ENCODE measurements around the gene OR3A3.
"Not testable (repeated sequence)": the region's sequence is repeated elsewhere in the genome, so short reads cannot be mapped to it uniquely, and the experiment has no call there.

Gene OR3A3

GRCh38 chr17:3433741-3434140 lies 22.6 kb downstream of the OR3A3 start, which contains the start of gene OR1E2:
OR1E2 (minus strand) TSS chr17:3433841; CDS start chr17:3433841, 0 bp downstream.
- no peaks in the 10 kb centered on the region for H3K9me3 Mint-ChIP-seq
- no peak within 1 kb of the TSS for H3K4me3 Mint-ChIP-seq
- no peaks in the 10 kb centered on the region for H3K4me1 Mint-ChIP-seq
- no peak for DNase-seq
- no peak within 1 kb of the TSS for H3K27ac Mint-ChIP-seq
- H3K36me3 Mint-ChIP-seq: no peaks in the 10 kb centered on the region
- CTCF ChIA-PET: no interaction called here
- H3K27me3 Mint-ChIP-seq: no peaks in the 10 kb centered on the region

- Mint-ChIP-seq H3K27ac (no peak overlapping the region), H3K27me3 (no peaks in the 10 kb centered on the region), H3K9me3 (no peaks in the 10 kb centered on the region), H3K4me3 (no peak overlapping the region), H3K36me3 (no peaks in the 10 kb centered on the region), H3K4me1 (no peaks in the 10 kb centered on the region)
- DNase-seq: no peak
- CTCF ChIA-PET: no interaction called here
These were observed 27.2 kb downstream of the OR3A3 start for GRCh38 chr17:3438368-3438767.

DNA sequence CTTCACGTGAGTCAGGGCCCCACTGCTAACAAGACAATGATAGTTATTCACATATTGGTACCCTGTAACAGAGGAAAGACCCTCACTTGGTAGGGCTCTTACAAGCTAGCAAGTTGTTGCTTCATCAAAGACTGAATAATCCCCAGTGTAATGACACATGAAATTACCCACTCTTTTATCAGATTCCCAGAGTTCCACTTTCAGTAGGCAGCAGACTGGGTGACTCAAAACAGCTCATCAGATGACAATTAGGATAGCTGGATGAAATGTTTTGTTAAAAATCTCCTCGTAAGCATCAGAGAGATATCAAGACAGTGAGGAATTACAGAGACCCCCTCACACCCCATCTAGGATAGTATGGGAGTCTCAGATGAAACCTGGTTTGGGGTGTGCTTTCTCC lies 29.3 kb downstream of the OR3A3 start:
- H3K27me3 Mint-ChIP-seq: no peaks in the 10 kb centered on the region
- no peaks in the 10 kb centered on the region for H3K9me3 Mint-ChIP-seq
- H3K4me3 Mint-ChIP-seq: no peak overlapping the region
- DNase-seq: no peak
- H3K27ac Mint-ChIP-seq: no peak overlapping the region
- no peaks in the 10 kb centered on the region for H3K36me3 Mint-ChIP-seq
- CTCF ChIA-PET: no interaction called here
- no peaks in the 10 kb centered on the region for H3K4me1 Mint-ChIP-seq

GRCh38 chr17:3447625-3448024 lies 36.5 kb downstream of the OR3A3 start:
- no peaks in the 10 kb centered on the region for H3K4me1 Mint-ChIP-seq
- H3K36me3 Mint-ChIP-seq: no peaks in the 10 kb centered on the region
- CTCF ChIA-PET: no interaction called here
- H3K27me3 Mint-ChIP-seq: peaks cover 3% of the 10 kb centered on the region
- peak; percentile 24 for DNase-seq
- H3K4me3 Mint-ChIP-seq: no peak overlapping the region
- no peak overlapping the region for H3K27ac Mint-ChIP-seq
- no peaks in the 10 kb centered on the region for H3K9me3 Mint-ChIP-seq

DNA sequence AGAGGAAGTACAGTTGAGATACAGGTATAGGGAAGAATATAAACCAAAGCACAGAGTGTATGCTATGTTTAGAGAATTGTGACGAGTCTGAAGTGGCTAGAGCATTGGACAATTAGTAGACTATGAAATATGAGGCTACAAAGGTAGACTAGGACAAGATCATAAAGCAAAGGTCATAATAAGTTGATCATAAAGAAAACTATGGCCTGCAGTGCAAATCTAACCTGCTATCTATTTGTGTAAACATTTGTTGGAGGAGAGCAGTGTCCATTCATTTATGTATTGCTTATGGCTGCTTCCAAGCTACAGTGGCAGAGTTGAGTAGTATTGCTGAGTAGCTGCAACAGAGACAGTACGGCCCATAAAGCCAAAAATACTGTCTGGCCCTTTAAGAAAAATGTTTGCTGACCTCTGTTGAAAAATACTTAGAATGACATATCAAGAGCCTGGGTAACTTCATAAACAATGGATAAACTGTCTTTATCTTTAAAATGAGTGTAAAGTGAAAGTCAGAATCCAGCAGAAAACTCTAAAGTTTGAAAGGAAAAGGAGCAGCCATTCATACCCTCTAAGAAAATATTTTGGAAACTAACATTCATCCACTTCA lies 37.0 kb downstream of the OR3A3 start:
- CTCF ChIA-PET: no interaction called here
- H3K4me1 Mint-ChIP-seq: no peaks in the 10 kb centered on the region
- DNase-seq: no peak

GRCh38 chr17:3466355-3466754 lies 55.2 kb downstream of the OR3A3 start:
- CTCF ChIA-PET: not testable (repeated sequence)

More for the DNA sequence above, 37.0 kb downstream of the OR3A3 start:
- Mint-ChIP-seq H3K4me3 (no peak overlapping the region), H3K27me3 (peaks cover 3% of the 10 kb centered on the region), H3K9me3 (no peaks in the 10 kb centered on the region), H3K36me3 (no peaks in the 10 kb centered on the region), H3K27ac (no peak overlapping the region)

DNA sequence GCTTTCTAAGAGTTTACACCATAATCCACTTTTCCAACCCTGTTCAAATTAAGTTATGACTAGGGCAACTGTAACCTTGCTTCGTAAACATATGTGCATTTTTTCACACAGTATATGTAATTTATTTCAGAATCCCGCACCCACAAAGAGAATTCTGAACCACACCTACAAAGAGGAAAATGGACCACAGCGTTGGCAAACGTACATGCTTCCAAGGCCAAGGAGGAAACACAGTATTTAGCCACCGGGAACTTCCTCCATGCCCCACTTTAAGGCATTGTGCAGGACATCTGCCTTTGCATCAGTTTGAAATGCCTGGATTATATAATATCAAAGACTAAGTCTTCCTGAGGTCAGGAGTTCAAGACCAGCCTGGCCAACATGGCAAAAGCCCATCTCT lies 58.4 kb downstream of the OR3A3 start:
- CTCF ChIA-PET: no interaction called here
- H3K27me3 Mint-ChIP-seq: no peaks in the 10 kb centered on the region
- DNase-seq: no peak
- H3K9me3 Mint-ChIP-seq: no peaks in the 10 kb centered on the region
- no peak overlapping the region for H3K27ac Mint-ChIP-seq
- no peak overlapping the region for H3K4me3 Mint-ChIP-seq
- no peaks in the 10 kb centered on the region for H3K4me1 Mint-ChIP-seq
- H3K36me3 Mint-ChIP-seq: no peaks in the 10 kb centered on the region

More at GRCh38 chr17:3466355-3466754, 55.2 kb downstream of the OR3A3 start:
- DNase-seq, H3K36me3 Mint-ChIP-seq, H3K4me3 Mint-ChIP-seq, H3K4me1 Mint-ChIP-seq, H3K27me3 Mint-ChIP-seq, H3K27ac Mint-ChIP-seq, H3K9me3 Mint-ChIP-seq: not testable (repeated sequence)

DNA sequence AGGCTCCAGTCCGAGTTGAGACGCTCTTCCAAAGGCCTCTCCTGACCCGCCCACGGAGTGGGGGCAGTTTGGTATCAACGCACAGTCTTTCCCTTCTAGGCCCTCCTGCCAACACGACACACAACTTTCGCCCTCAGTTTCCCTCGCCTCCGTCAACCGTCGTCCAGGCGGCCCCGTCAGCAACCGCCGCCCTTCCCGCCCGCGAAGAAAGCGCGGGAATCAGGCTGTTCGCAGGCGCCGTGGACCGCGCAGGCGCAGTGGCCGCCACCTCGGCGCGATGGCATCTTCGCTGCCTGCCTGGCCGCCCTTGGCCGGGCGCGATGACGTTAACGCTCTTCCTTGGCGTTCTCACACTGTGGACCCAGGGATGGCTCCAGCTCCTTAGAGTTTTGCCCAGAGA lies 60.4 kb downstream of the OR3A3 start, which contains the start of gene SPATA22:
Gene SPATA22, minus strand, starts transcription at position 221 of the 400 bp plus-strand sequence. CDS start 2,494 bp downstream, outside the sequence.
- CTCF ChIA-PET: no interaction called here
- H3K27ac Mint-ChIP-seq: no peak within 1 kb of the TSS

GRCh38 chr17:3472137-3472536 lies 61.0 kb downstream of the OR3A3 start:
- Mint-ChIP-seq H3K4me1 (peaks cover 5% of the 10 kb centered on the region), H3K27ac (no peak overlapping the region), H3K27me3 (no peaks in the 10 kb centered on the region), H3K4me3 (no peak overlapping the region), H3K9me3 (no peaks in the 10 kb centered on the region), H3K36me3 (no peaks in the 10 kb centered on the region)
- CTCF ChIA-PET: no interaction called here
- no peak for DNase-seq

More for the DNA sequence above, 60.4 kb downstream of the OR3A3 start, which contains the start of gene SPATA22:
- Mint-ChIP-seq H3K27me3 (no peaks in the 10 kb centered on the region), H3K36me3 (no peaks in the 10 kb centered on the region), H3K4me3 (no peak within 1 kb of the TSS), H3K4me1 (peaks cover 5% of the 10 kb centered on the region), H3K9me3 (no peaks in the 10 kb centered on the region)
- no peak for DNase-seq
